LHCN-M2 (cell line): ENCODE results near the gene HS6ST2. TPM values are rescaled to one million over a fixed set of nuclear protein-coding genes. Genes with fewer than 3 reads are reported as not detected.
"Not testable (repeated sequence)": the region's sequence is repeated elsewhere in the genome, so short reads cannot be mapped to it uniquely, and the experiment has no call there.

Experiments used
- DNase-seq: peaks from one replicate; pipeline ENCODE4 v3.0.0-alpha.2; 2012; ENCODE audit warnings: low read depth
- total RNA-seq: library from RNA; depleted of rRNA; stranded (reverse); fragments of >200 nt; gene quantifications from 2 replicates; pipeline ENCODE4 v1.2.3, GENCODE V29; 2014

The HS6ST2 gene
- total RNA-seq, 1 experiment from 2014 or later: not detected

DNA sequence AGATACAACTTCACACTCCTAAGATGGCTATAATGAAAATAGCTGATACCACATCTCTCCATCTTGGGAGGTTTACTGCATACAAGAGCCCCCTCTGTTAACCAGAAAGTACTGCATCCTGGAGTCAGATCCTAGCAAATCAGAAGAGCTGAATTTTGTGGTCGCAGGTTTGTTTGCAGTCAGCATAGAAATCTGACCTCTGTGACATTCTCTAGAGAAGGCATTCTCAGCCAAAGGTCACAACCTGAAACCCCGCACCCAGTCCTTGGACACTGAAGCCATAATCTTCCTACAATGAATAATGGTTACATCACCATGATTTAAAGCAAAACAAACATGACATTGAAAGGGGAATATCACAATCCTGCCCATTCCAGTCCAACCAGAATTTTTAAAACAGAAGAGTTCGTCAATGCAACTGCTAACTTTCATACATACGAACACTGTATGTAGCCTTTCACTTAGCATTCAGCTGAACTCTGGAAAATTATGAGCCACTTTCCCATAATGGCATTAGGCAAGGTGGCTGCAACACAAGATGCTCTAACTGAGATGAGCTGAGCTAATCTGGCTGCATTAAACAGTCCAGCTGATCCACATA, 17.6 kb downstream of the HS6ST2 start:
- DNase-seq: no peak

DNA sequence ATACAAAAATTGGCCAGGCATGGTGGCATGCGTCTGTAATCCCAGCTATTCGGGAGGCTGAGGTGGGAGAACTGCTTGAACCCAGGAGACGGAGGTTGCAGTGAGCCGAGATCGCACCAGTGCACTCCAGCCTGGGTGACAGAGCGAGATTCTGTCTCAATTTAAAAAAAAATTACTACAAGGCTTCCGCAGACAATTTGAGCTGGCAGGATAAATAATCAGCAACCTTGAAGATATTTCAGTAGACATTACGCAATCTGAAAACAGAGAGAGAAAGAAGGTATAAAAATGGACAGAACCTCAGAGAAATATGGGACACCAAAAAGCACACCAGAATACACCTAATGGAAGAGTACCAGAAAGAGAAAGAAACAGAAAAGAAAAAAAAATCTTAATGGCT, 25.3 kb downstream of the HS6ST2 start:
- no peak for DNase-seq

DNA sequence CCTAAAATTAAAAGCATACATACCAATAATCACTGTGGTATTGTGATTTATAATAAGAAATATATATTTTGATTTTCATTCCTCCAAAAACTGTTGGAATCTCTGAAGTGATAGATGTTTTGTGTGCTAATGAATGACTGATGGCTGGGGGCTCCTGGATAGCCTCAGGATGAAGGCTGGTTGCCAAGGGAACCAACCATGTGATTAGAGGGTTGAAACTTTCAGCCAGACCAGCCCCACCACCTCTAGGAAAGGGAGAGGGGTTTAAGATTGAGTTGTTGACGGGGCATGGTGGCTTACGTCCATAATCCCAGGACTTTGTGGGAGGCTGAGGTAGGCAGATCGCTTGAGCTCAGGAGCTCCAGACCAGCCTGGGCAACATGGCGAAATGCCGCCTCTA, 34.0 kb downstream of the HS6ST2 start:
- no peak for DNase-seq

DNA sequence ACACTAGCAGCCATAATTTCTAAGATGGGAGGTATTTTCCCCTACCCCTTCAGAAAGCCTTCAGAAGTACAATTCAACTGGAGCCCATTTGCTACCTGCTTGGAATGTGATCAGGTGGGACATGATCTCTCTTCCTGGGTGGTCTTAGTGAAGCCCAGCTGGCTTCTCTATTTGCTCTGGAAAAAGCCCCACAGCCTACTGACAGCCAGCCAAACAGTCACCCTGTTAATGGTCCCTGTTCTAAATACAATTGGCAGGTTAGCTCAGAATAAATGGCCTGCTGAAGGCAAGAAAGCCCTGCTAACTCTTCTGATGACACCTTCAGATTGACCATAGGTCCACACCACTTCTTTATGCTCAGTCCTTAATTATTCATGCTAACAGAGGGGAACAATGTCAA, 39.9 kb downstream of the HS6ST2 start:
- DNase-seq: no peak

DNA sequence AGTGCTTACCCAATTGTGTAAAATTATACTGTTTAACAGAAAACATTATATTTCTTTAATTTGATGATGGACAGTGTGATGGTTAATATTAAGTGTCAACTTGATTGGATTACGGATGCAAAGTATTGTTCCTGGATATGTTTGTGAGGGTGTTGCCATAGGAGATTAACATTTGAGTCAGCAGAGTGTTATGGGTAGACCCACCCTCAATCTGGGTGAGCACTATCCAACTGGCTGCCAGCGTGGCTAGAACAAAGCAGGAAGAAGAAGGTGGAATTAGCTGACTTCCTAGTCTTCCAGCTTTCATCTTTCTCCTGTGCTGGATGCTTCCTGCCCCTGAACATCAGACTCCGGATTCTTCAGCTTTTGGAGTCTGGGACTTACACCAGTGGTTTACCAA, 42.1 kb downstream of the HS6ST2 start:
- DNase-seq: no peak

DNA sequence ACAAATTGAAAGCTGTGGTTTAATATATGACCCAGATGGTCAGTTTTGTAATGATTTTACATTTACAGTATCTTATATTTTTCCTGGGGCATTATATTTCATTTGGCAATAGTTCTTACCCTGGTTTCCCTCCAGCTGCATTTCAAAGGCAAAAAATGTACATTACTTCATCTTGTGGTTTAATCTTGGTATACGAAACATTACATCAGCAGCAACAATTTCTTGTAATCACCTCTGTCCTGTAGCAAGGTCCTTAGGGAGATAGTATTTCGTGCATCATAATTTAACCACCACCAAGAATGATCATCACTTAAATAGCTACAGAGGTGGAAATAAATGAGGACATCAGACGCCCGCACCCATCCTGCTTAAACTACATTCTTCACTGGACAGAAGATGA, 48.8 kb downstream of the HS6ST2 start:
- DNase-seq: no peak

DNA sequence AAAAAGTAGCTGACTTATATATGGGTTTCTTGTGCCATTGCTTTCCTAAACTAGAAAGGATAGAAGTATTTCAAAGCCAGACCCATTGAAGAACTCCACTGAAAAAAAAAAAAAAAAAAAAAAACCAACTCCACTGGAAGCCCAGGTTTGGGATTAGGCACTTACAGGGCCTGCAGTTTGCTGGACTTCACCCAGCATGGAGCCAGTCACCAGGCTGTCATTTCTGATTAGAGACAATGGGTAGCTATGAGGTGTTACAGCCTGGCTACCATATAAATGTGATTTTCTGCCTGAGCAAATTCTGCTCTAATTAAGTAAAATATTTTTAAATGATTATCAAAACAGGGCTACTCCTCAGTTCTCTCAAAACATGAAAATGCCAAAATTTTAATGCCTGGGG, 49.5 kb downstream of the HS6ST2 start:
- DNase-seq: no peak

DNA sequence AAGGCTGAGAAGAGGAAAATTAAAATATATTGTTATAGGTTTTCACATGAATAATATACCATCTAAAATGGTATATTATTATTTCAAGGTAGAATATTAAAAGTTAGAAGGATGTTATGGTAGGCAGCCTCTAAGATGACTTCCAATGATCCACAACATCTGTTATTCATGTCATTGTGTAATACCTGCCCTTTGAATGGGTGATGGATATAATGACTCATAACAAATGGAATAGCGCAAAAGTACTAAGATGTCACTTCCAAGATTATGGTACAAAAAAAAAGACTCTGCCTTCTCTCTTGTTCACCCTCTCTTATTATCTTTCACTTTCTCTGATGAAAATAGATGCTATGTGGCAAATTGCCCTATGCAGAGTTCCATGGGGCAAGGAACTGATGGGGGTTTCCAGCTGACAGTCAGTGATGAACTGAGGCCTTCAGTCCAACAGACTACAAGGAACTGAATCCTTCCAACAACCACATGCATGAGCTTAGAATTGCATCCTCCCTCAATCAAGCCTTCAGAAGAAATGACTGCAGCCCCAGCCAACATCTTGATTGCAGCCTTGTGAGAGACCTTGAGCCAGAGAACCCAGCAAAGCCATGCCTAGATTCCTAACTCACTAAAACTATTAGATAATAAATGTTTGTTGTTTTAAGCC, 57.7 kb downstream of the HS6ST2 start:
- DNase-seq: no peak

DNA sequence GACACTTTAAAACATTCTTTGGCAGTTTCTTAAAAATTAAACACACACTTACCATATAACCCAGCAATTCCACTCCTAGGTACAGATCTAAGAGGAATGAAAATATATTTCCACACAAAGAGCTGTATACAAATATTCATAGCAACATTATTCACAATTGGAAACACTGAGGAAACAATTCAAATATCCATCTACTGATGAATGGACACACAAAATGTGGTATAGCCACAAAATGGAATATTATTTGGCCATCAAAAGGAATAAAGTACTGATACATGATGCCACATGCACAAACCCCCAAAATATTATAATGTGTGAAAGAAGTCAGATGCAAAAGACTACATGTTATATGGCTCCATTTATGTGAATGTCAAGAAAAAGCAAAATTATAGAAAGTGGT, 70.9 kb downstream of the HS6ST2 start:
- DNase-seq: no peak

DNA sequence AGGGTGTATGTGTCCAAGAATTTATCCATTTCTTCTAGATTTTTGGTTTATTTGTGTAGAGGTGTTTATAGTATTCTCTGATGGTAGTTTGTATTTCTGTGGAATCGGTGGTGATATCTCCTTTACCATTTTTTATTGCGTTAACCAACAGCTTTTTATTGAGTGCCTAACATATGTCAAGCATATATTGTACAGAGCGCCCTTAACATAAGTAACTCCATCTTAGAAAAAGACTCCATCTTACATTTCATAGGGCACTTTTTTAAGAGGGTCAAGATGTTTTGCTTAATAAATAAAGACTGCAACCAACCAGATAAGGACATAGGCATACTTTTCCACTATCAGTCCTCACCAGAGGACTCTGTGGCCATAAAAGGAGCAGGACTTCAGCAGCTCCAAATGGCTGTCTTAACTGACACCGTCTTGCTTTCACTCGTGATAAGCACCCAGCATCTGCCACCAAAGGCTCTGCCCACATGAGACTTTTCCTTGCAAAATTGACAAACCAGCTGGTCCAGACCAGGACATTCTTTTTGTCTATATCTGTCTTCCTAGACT, 75.0 kb downstream of the HS6ST2 start:
- DNase-seq: no peak

DNA sequence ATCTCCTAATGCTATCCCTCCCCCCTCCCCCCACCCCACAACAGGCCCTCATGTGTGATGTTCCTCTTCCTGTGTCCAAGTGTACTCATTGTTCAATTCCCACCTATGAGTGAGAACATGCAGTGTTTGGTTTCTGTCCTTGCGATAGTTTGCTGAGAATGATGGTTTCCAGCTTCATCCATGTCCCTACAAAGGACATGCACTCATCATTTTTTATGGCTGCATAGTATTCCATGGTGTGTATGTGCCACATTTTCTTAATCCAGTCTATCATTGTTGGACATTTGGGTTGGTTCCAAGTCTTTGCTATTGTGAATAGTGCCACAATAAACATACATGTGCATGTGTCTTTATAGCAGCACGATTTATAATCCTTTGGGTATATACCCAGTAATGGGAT, 77.7 kb downstream of the HS6ST2 start:
- not testable (repeated sequence) for DNase-seq

DNA sequence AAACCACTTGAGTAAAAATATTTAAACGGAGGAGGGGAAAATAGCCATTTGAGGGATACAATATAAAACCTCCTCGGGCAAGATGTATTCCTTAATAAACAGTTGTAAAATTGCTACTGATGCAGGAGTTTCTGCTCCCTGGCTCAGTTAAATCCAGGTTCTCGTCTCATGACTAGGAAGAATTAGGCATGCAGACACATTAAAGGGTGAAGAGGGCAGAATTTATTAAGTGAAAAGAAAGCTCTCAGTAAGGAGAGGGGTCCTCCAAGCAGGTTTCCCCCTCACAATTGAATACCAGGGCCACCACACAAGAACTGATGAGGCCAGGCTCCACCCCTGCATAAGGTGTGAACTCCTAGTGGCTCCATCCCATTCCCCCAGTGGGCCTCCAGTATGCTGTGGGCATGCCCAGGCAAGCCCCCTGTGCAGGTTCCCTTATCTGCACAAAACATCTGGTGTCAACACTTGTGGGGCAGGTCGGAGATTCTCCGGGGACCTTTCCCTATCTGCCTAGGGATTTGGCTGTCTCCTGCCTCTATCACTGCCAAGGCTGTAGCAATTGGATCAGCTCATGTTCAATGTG, 80.4 kb downstream of the HS6ST2 start:
- DNase-seq: no peak

DNA sequence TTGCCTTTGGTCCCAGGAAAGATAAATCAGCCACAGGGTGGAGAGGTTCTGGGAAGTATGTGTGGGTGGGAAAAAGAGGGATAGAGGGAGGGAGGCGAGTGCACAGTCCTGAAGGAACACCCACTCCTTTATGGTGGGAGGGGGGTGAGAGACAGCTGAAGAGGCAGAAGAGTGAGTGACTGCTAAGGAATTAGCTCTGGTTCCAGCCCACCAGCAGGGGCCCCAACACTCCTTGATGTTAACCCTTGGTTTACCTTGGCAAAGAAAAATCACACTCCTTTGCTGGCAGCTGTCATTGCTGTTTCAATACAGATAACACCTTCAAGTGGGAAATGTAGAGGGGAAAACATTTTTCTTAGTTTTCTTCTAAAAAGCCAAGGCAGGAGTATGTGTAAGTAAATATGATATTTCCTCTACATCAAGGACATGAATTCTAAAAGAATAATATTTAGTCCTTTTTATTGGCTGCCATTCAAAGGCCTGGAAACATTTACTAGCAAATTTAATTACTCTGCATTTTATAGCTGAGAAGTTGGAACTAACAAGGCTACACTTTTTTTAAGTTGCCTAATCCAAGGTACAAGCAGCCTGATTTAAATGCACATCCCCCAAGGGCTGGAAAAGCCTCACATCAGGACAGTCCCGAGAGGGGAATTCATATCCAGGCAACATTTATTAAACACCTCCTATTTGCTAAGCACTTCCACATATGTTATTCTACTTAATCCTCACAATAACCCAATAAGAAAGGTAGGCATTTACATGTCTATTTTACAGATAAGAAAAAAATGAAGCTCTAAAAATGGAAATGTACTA, 81.7 kb downstream of the HS6ST2 start:
- no peak for DNase-seq

DNA sequence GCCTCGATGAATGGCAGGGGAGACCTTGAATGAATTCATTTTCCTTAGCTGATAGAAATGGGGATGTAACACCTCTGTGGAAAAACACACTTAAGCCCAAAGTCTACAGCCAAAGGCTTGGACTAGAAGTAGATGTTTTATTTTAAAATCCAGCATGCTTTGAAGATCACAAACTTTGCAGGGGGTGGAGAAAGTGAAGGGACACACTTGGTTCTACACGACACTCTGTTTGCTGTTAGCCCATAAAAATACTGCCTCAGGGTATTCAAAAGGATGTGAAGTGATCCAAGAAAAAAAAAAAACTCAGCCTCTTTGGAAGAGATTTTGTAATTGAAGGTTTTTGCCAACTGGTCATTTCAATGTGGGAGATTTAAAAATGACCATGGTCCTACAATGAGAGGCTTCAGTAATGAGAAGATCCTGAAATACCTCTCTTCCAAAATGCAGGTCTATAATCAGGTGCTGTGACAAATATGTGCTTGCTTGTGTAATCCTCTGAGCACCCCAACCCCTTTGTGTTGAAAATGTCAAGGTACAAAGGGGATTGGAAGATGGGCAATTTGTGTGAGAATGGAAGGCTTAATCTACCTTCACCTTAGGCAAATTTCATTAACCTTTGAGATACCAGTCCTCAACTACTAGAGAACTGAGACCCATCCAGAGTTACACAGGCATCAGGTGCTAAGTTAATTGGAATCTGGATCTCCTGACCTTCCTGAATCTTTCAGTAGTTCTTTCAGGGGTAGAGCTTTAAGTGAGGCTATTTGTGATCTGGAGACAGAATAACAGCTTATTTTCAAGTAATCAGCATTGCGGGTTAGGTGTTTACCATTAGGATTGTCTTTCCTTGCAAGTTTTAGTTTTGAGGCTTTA, 82.5 kb downstream of the HS6ST2 start:
- no peak for DNase-seq

DNA sequence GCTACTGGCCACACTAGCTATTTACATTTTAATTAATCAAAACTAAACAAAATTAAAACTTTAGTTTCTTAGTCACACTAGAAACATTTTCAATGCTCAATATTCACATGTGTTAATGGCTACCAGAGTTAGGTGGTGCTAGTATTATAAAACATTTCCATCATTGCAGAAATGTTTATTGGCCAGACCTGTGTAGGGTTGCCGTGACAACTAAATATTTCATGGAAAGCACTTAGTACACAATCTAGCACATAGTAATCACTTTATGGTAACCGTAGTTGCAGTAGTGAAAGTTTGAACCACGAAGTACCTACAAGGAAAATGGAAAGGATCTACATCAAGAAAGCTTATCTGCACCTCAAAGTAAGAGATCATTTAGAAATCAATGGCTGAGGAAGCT, 95.9 kb downstream of the HS6ST2 start:
- DNase-seq: no peak

DNA sequence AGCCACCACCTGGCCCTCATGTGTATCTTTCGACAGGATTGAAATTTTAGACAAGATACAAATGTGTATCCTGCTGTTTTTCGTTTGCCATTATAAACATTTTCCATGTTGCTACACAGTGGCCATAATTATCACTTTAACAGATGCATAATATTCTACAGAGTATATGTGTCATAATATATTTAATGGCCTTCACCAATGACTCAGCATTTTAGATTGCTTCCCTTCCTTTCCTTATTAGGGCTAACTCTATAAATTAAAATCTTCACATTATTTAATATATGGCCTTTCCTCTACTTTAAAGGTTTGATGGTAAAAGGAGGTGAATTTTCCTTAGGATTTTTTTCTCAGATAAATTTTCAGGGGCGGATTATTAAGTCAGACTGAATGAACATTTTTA, 97.4 kb downstream of the HS6ST2 start:
- no peak for DNase-seq

DNA sequence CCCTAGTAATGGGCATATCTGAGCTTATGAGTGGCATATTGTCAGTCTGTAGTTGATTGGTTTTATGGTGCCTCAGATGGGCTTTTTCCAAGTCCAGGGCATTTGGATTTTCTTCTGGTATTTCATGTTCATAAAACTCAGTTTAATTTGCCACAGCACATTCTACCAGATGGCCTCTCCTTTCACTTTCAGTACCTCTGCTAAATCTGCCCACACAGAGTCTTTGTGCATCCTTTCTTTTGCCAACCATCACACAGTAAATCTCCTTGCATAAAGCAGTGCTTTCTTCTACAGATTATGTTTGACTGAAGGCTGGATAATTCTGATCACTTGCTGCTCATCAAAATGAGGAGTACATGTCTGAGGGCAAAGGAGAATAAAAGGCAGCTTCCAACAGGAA, 98.2 kb downstream of the HS6ST2 start:
- no peak for DNase-seq

DNA sequence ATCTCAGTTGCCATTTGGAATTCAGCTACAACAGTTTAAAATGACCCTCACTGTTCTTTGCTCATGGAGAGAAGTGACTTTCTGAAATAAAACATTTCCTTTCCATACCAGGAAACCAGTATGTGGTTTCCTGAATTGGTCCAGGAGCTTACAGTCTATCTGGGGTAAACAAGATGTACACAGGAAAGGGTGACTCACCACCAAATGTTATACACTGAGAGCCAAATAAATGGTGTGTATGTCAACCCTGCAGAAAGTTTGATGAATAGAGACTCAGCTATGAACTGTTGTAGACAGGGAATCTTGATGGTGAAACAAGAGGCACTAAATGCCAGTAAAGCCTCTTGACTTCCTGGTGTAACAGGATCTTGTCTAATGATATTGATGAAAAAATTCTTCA, 100.4 kb downstream of the HS6ST2 start:
- no peak for DNase-seq

DNA sequence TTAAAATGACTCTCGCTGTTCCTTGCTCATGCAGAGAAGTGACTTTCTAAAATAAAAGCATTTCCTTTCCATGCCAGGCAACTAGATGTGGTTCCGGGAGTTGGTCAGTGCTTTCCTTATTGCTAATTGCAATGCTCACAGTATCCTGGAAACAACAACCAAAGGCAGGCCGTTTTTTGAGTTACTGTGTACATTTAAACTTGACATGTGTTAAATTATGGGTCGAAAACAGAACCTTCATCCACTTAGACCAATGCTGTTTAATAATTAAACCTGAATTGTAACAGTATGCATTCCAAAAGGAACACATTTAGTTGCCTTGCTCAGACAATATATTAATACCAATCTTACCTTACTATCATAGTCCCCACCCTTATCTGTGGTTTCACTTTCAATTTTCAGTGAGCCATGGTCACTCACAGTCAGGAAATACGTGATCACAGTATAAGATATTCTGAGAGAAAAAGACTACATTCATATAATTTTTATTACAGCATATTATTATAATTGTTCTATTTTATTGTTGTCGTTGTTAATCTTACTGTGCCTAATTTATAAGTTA, 102.6 kb downstream of the HS6ST2 start:
- DNase-seq: no peak

DNA sequence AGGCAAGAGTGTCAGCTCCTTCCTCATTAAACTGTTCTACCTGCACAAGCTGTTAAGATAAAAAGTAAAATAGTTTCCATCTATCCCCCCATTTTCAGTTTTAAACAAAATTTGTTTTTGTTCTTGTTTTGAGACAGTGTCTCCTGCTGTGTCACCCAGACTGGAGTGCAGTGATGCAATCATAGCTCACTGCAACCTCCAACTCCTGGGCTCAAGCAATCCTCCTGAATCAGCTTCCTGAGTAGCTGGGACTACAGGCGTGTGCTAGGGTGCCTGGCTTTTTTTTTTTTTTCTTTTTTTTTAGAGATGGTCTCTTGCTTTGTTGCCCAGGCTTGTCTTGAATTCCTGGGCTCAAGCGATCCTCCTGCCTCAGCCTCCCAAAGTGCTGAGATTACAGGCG, 105.4 kb downstream of the HS6ST2 start:
- no peak for DNase-seq
